ENCODE data around the gene CACNB4.

Gene CACNB4

DNA sequence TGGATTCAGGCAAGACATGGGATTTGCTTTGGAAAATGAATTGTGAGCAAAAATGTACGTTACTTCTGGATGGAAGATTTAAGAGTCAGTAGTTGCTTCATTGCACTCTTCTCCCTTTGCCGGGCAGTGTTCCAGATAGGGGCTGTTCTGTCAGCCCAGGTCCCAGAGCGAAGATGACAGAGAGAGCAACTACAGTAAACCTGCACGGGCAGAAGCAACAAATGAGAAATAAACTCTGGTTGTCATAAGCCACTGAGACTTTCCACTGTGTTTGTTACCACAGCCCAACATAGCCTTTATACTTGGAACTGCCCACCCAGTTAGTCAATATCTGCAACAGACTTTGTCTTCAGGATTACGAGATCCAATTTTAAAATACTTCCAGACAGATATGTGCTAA, 83.3 kb downstream of the CACNB4 start:
- TF ChIP-seq FOXP2 (optimal IDR thresholded peaks at IDR 0.05; ENCODE audit: borderline replicate concordance, extremely low read depth, extremely low read length, insufficient read depth) = no peak
- no peak for TF ChIP-seq REST (IDR thresholded peaks at IDR 0.05; ENCODE audit: insufficient read depth in 1 of 2, low read depth in 2 of 2, low read length in 2 of 2)
- no peak for TF ChIP-seq SIN3A (IDR thresholded peaks at IDR 0.05; ENCODE audit: borderline replicate concordance, insufficient read depth, low read length)
- no peak for TF ChIP-seq TAF1 (IDR thresholded peaks at IDR 0.05; ENCODE audit: borderline replicate concordance, insufficient read depth, low read length)
- TF ChIP-seq POLR2AphosphoS5 (IDR thresholded peaks at IDR 0.05; ENCODE audit: low read depth, low read length) = no peak

- TF ChIP-seq FOXP2 (optimal IDR thresholded peaks at IDR 0.05; ENCODE audit: borderline replicate concordance, extremely low read depth, extremely low read length, insufficient read depth) (no peak), REST (IDR thresholded peaks at IDR 0.05; ENCODE audit: insufficient read depth in 1 of 2, low read depth in 2 of 2, low read length in 2 of 2) (no peak), POLR2AphosphoS5 (IDR thresholded peaks at IDR 0.05; ENCODE audit: low read depth, low read length) (no peak), TAF1 (IDR thresholded peaks at IDR 0.05; ENCODE audit: borderline replicate concordance, insufficient read depth, low read length) (no peak), SIN3A (IDR thresholded peaks at IDR 0.05; ENCODE audit: borderline replicate concordance, insufficient read depth, low read length) (no peak)
Observed at GRCh38 chr2:152012697-152013096, 86.1 kb downstream of the CACNB4 start.

DNA sequence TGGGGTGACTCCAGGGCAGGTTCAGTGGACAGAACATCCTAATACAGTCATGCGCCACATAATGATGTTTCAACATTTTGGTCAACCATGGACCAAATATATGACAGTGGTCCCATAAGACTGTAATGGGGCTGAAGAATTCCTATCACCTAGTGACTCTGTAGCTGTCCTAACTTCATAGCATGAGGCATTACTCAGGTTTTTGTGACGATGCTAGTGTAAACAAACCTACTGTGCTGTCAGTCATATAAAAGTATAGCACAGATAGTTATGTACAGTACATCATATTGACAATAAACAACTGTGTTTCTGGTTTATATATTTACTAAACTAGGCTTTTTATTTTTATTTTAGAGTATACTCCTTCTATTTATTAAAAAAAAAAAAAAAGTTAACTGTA, 87.1 kb downstream of the CACNB4 start:
- TF ChIP-seq SIN3A (IDR thresholded peaks at IDR 0.05; ENCODE audit: borderline replicate concordance, insufficient read depth, low read length) = no peak
- no peak for TF ChIP-seq TAF1 (IDR thresholded peaks at IDR 0.05; ENCODE audit: borderline replicate concordance, insufficient read depth, low read length)
- no peak for TF ChIP-seq REST (IDR thresholded peaks at IDR 0.05; ENCODE audit: insufficient read depth in 1 of 2, low read depth in 2 of 2, low read length in 2 of 2)
- no peak for TF ChIP-seq POLR2AphosphoS5 (IDR thresholded peaks at IDR 0.05; ENCODE audit: low read depth, low read length)
- no peak for TF ChIP-seq FOXP2 (optimal IDR thresholded peaks at IDR 0.05; ENCODE audit: borderline replicate concordance, extremely low read depth, extremely low read length, insufficient read depth)

DNA sequence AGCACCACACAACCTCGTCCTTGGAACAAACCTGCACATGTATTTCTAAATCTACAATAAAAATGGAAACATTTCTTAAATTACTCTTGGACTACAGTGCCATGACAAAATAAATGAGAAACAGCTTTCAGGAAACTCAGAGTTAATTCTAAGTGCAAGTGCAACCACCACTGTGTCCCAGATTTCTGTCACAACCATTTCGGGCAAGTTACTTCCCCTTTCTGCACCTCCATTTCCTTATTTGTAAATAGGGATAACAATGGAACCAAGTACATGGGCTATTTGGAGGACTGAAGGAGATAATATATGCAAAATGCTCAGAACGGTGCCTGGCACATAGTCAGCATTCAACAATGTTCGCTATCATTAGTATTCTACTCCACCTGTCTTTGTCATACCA, 93.2 kb downstream of the CACNB4 start:
- no peak for TF ChIP-seq FOXP2 (optimal IDR thresholded peaks at IDR 0.05; ENCODE audit: borderline replicate concordance, extremely low read depth, extremely low read length, insufficient read depth)
- TF ChIP-seq SIN3A (IDR thresholded peaks at IDR 0.05; ENCODE audit: borderline replicate concordance, insufficient read depth, low read length) = no peak
- TF ChIP-seq POLR2AphosphoS5 (IDR thresholded peaks at IDR 0.05; ENCODE audit: low read depth, low read length) = no peak
- TF ChIP-seq REST (IDR thresholded peaks at IDR 0.05; ENCODE audit: insufficient read depth in 1 of 2, low read depth in 2 of 2, low read length in 2 of 2) = no peak
- TF ChIP-seq TAF1 (IDR thresholded peaks at IDR 0.05; ENCODE audit: borderline replicate concordance, insufficient read depth, low read length) = no peak

GRCh38 chr2:151999053-151999452, 99.8 kb downstream of the CACNB4 start:
- no peak for TF ChIP-seq REST (IDR thresholded peaks at IDR 0.05; ENCODE audit: insufficient read depth in 1 of 2, low read depth in 2 of 2, low read length in 2 of 2)
- TF ChIP-seq SIN3A (IDR thresholded peaks at IDR 0.05; ENCODE audit: borderline replicate concordance, insufficient read depth, low read length) = no peak
- TF ChIP-seq TAF1 (IDR thresholded peaks at IDR 0.05; ENCODE audit: borderline replicate concordance, insufficient read depth, low read length) = no peak
- TF ChIP-seq FOXP2 (optimal IDR thresholded peaks at IDR 0.05; ENCODE audit: borderline replicate concordance, extremely low read depth, extremely low read length, insufficient read depth) = no peak
- no peak for TF ChIP-seq POLR2AphosphoS5 (IDR thresholded peaks at IDR 0.05; ENCODE audit: low read depth, low read length)

Data from PFSK-1 (cell line).